HG03460 (cell line): ENCODE results near the gene ZNF443.
"Not testable (repeated sequence)": the region's sequence is repeated elsewhere in the genome, so short reads cannot be mapped to it uniquely, and the experiment has no call there.

ENCODE experiments used
- ATAC-seq: cut with Tn5 transposase; IDR thresholded peaks from one replicate; pipeline ENCODE4 v1.9.1; 2021; ENCODE audit not compliant: unreplicated experiment

Gene ZNF443

DNA sequence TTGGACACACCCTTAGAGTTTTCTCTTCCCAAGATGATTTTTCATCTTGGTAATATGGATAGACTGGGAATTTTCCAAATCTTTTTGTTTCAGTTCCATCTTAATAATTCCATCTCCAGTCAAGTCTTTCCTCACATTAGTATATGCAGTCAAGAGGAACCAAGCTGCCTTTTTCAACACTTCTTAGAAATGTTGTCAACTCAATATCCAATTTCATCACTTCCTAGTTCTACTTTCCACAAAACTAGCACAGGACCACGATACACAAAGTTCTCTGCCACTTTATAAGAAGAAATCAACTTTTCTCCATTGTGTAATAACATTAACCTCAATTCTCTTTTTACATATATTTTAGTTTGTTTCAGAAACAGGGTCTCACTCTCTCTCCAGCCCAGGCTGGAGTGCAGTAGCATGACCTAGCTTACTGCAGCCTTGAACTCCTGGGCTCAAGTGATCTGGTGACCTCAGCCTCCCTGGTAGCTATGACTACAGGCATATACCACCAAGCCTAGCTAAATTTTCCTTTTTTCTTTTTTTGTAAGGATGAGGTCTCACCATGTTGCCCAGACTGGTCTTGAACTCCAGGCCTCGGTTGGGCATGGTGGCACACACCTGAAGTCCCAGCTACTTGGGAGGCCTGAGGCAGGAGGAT is 15.5 kb downstream of the ZNF443 start:
- ATAC-seq: no peak

DNA sequence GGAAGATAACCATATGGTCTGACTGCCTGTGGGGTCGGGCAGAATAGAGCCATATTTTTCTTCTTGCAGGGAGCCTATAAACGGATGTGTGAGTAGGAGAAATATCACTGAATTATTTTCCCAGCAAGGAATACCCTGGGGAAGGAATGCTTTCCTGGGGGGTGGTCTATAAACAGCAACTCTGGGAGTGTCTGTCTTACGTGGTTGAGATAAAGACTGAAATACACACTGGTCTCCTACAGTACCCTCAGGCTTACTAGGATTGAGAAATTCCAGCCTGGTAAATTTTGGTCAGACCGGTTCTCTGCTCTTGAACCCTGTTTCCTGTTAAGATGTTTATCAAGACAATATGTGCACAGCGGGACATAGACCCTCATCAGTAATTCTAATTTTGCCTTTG is 23.5 kb downstream of the ZNF443 start:
- not testable (repeated sequence) for ATAC-seq

DNA sequence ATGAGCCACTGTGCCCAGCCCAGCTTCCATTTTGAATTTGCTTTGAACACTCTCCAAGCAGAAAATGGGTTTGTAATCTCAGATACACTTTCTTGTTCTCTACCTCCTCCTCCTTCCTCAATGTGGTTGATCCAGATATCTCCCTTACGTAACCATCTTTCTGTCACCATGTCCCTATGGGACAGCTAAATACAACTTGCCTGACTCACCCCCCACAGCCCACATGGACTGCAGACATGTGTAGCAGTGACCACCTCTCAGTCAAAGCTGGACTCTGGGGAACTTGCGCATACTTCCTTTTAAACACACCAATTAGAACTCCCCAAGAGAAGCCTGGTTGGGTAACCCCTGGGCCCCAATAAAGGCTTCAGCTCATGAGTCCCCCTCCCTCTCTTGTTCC is 28.9 kb downstream of the ZNF443 start:
- no peak for ATAC-seq

DNA sequence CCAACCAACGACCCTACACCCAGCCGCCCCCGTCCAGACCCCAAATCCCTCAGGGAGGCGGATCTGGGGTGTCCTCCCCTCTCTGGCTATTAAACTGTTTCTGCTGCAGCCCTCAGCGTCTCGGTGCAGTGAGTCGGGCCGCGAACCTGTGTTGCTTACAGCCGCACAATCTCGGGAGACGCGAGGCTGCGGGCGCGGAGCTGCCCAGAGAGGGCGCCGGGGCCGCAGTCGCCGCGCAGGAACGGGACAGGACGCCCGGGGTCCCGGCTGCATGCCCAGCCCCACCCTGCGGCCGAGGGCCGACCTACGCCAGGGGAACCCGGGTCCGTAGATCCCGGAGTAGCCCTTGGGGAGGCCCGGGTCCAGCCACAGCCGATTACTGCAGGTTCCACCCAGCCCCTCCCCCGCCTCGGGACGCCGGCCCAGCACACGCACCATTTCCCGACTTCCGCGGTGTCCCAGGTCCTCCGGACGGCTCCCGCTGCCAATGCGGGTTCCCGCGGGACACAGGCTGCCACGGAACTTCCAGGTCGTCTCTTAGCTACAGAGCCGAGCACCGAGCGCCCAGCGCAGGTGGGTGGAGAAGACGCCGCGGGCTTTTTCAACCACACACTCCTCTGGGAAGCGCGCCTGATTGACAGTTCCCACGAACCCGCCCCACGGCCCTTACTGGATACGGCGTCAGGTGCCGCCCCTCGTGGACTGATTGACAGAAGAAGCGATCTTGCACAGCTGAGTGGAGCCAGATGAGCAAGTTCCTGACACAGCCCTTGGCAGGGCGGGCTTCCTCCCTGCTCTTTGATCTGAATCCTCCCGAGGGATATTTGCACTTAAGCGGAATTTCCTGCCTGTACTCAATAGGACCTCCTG is 40.0 kb downstream of the ZNF443 start, which contains the start of gene ZNF799:
Gene ZNF799, minus strand, starts transcription at position 639 of the 870 bp plus-strand sequence. Its CDS starts 201 bp downstream, at position 438.
- peak; percentile 86 for ATAC-seq

DNA sequence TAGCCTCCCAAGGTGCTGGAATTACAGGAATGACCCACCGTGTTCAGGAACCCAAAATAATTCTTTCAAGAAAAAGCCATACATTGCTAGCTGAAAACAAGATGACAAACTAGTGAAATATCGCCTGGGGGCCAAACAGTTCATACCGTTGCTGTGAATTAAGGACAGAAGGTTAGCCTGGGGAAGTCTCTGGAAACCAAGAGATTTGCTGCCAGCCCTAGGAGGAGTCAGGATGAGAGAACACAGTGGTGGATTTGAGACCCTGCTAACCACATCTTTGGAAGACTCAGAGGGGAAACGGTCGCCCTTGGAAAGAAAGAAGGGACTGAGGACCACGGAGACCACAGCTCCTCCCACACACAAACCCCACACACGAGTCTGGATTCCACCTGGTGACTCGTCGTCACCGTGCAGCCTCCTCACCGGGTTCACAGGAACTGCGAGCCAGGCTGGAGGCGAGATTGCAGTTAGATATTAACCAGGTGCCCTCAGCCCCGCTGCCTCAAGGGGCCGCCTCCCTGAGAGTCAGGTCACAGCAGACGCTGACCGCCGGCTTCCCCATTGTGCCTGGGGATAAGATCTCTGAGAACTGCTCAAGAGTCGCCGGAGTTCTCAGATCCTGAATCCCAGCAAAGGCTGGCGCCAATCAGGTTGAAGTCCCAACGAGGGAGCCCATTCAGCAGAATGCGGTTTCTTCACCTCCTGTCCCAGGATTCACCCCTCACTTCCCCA is 40.8 kb downstream of the ZNF443 start:
- peak; percentile 51 for ATAC-seq

DNA sequence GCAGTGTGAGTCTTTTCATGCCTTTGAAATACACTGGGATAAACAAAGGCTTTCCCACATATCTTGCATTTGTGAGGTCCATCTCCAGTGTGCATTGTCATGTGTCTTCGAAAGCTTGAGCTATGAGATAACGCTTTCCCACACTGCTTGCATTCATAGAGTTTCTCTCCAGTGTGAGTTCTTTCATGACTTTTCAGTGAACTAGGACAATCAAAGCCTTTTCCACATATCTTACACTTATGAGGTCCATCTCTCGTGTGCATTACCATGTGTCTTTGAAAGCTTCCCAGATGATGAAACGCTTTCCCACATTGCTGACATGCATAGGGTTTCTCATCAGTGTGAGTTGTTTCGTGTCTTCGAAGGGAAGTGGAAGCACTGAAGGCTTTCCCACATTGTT is 49.7 kb downstream of the ZNF443 start:
- ATAC-seq: not testable (repeated sequence)

DNA sequence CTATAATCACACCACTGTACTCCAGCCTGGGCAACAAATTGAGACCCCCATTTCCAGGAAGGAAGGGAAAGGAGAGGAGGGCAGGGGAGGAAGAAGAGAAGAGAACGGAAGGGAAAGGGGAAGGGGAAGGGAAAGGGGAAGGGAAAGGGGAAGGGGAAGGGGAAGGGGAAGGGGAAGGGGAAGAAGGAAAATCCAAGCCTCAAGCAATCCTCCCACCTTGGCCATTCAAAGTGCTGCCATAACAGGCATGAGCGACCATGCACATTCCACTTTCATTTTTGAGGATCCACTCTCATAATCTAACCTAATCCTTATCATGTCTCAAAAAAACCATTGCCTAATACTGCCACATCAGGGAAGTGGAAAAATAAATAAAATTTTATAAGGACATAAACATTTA is 54.5 kb downstream of the ZNF443 start:
- not testable (repeated sequence) for ATAC-seq

DNA sequence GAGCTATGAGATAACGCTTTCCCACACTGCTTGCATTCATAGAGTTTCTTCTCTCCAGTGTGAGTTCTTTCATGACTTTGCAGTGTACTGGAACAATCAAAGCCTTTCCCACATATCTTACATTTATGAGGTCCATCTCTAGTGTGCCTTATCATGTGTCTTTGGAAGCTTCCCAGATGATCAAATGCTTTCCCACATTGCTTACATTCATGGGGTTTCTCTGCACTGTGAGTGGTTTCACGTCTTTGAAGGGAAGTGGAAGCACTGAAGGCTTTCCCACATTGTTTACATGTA is 60.4 kb downstream of the ZNF443 start:
- no peak for ATAC-seq

DNA sequence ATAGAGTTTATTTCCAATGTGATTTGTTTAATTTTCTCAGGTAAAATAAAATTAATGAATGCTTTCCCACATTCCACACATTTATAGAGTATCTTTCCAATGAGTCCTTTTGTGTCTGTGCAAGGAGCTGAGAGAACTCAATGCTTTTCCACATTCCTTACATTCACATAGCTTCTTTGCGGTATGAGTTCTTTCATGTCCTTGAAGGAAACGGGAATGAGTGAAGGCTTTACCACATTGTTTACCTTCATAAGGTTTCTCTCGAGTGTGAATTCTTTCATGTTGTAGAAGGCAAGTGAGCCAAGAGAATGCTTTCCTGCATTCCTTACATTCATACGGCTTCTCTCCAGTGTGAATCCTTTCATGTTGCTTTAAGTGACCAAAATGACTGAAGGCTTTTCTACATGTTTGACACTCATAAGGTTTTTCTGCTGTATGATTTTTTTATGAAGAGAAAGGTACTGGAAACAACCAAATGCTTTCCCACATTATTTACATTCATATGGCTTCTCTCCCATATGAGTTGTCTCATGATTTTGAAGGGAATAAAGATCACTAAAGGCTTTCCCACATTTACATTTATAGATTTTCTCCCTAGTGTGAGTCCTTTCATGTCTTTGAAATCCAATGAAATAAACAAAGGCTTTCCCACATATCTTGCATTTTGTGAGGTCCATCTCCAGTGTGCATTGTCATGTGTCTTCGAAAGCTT is 60.9 kb downstream of the ZNF443 start:
- ATAC-seq: no peak
